ENCODE measurements around the gene UBALD2.
"Not testable (repeated sequence)": the region's sequence is repeated elsewhere in the genome, so short reads cannot be mapped to it uniquely, and the experiment has no call there.

Gene UBALD2

GRCh38 chr17:76278268-76278908 is 13.2 kb downstream of the UBALD2 start:
- no peak for ATAC-seq

DNA sequence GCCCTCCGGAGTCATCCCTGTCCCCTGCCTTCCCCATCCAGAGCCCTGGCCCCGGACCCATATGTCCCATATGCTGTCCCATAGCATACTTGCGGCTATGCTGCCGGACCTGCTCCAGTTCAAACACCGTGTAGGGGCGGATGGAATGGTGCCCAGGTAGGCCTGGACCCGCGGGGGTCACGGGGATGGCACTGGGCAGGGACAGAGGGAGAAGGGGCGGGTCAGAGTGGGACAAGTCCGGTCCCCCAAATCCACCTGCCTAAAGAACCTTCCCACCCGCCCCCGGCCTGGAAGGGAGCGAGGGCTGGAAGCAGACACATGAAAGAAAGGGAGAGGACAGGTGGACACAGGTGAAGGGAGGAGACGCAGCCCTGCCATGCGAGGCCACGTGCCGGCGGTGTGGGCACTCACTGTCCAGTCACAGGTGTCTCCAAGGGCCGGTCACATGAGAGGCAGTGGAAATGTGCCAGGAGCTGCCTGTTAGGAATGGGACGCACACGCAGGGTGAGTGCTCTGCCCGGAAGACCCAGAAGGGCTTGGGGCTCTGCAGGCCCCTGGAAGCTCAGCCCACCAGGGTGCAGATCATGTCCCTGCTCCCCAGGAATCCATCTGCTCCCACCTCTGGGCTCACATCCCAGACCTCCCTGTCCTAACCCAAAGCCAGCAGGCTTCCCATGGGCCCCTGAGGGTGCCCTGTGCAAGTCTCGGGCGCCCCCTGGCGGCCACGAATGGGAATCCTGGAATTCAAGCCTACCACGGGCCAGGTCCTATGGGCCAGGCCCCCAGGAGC is 14.0 kb downstream of the UBALD2 start:
- ATAC-seq: peak; percentile 87 to 92

DNA sequence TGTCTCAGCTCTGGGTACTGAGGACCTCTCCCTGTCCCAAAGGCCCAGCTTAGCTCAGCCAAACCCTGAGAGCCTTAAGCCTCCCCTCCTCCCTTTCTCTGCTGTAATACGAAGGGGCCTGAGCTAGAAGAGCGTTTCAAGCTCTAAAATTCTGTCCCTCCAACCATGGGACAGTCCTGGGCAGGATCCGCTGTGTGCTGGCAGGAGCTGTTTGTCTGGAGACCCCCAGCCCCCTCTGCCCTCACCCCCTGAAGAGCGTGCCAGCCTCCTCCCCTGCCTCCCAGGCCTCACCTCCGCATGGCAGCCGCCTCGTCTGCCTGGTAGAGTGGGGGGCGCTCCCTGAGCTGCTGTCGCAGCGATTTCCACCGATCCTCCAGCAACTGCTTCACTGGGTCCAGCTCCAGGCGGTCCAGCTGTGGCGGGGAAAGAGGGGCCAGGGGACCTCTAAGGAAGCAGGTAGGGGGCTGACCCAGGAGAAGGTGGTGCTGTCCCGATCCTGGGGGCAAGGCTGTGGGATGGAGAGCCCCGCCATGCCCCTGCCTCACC is 14.7 kb downstream of the UBALD2 start:
- ATAC-seq: no peak

- ATAC-seq: no peak
Measured at GRCh38 chr17:76280650-76281049, 15.5 kb downstream of the UBALD2 start.

DNA sequence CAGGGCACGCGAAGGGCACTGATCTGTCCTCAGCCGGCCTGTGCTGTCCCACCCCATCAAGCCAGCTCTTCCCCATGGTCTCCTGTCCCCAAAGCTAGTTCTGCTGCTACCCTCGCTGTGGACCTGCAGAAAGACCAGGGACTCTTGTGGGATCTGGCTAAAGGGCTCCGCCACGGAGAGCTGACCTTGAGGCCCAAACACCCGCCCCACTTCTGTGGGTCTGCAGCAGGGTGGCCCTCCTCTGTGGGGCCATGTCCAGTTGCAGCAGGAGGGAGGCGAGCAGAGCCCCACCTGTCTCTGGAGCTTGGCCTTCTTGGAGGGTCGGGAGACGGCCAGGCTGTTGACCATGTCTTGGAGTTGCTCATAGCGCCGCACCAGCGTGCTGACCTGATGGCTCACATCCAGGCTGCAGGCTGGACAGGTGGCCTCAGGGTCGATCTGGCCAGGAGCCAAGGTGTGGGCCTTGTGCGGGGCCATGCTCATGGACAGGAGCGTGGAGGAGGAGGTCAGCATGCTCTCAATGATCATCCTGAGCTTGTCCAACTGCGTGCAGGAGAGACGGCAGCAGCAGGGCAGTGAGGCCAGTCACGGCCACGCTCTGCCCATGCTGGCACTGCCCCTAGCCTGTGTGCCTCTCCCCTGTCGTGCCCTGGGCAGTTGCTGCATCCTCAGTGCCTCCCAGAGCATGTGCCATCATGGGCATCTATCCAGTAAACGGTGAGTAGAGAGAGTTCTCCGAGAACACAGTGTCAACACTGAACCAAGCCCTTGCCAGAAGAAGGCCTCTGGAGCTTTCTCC is 16.6 kb downstream of the UBALD2 start:
- no peak for ATAC-seq

- ATAC-seq: no peak
Measured at GRCh38 chr17:76292567-76292966, 27.4 kb downstream of the UBALD2 start.

DNA sequence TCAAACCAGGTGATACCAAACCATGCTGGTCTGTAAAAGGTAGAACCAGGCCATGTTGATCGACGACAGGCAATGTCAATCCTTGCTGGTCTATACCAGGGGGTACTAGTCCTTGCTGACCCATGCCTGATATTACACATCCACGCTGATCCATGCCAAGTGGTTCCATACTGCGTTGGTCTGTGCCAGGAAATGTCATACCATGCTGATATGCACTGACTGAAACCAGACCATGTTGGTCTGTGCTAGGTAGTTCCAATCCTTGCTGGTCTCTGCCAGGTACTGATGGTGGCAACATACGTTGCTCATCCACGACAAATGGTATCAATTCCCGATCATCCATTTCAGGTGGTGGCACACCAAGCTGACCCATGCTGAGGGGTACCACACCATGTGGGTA is 28.0 kb downstream of the UBALD2 start:
- no peak for ATAC-seq

GRCh38 chr17:76296186-76296585 is 31.0 kb downstream of the UBALD2 start:
- ATAC-seq: no peak

DNA sequence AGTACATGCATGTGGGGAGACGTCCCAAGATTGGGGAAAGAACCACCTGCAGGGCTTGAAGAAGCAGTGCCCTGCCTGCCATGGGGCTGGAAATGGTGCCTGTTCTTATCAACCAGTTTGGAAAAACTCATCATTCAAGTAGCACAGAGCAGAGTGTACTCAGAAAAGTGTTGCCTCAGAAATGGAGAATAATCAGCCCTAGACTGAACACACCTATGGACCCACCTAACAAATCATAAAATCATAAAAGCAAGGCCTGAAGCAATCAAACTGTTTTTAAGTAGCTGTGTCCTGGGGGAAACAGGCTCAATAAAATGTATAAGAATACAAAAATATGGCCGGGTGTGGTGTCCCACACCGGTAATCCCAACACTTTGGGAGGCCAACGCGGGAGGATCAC is 31.7 kb downstream of the UBALD2 start:
- ATAC-seq: no peak

- no peak for ATAC-seq
Measured at GRCh38 chr17:76297436-76297835, 32.3 kb downstream of the UBALD2 start.

GRCh38 chr17:76304226-76305134 is 39.3 kb downstream of the UBALD2 start:
- no peak for ATAC-seq

- not testable (repeated sequence) for ATAC-seq
Measured at GRCh38 chr17:76305135-76305454, 39.9 kb downstream of the UBALD2 start.

GRCh38 chr17:76307299-76307965 is 42.3 kb downstream of the UBALD2 start:
- ATAC-seq: no peak

- ATAC-seq: no peak
Measured at GRCh38 chr17:76307966-76308338, 42.8 kb downstream of the UBALD2 start, which contains the start of gene QRICH2. QRICH2 (minus strand) TSS chr17:76308276; CDS start chr17:76307998, 278 bp downstream.

DNA sequence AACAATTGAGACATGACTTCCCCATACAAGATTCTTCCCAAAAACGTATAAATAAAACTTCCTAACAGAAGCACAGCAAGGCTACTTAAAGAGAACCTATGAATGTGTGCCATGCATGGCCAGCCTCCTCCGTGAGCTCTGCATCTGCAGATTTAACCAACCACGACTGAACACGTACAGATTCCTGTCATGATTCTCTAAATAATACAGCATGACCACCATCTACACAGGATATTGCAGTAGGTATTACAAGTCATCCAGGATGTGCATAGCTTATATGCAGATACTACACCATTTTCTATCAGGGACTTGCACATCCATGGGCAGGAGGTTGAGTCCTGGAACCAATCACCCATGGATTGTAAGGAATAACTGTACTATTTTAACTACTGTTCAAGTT is 44.3 kb downstream of the UBALD2 start:
- no peak for ATAC-seq

DNA sequence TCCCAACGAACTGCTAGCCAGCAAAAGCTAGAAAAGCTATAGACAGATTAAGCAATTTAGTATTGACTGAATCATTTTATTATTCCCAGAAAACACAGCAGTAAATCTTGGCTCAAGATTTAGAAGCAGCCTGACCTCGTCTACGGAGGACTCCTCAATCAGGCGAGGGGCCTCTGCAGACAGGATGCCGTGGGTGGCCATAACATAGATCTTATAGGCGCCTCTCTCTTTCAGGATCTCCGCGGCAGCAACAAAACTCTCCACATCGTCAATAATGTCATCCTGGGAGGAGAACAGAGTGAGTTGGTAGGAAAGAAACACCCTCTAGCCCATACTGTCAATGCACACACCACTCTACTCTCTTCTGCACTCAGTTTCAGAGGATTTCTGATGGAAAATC is 47.6 kb downstream of the UBALD2 start:
- ATAC-seq: no peak

DNA sequence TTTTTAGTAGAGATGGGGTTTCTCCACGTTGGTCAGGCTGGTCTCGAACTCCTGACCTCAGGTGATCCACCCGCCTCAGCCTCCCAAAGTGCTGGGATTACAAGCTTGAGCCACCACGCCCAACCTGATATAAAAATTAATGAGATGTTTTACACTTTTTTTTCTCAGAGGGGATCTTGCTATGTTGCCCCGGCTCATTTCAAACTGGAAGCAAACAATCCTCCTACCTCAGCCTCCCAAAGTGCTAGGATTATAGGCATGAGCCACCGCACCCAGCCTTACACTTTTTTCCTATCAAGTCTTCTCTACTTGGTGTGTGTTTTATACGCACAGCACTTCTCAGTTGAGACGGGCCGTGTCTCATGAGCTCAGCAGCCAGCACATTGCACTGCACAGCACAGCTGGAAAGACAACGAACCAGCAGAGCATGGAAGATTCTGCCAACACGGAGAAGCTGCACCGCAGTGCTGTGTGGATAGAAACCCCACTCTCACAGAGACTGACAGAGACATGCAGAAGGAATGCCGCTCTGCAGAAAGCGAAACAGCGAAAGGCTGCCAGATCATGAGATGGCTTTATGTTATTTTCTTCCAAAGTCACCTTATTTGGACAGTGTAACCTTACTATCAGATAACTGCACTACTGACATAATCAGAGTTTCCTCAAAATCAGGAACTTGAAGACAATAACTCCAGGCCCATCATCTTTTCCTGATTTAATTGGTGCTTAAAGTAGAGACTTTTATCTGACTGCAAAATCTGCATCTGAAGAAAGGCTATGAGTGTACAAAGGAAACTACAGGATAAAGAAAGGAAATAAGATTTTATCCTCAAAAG is 49.5 kb downstream of the UBALD2 start:
- ATAC-seq: no peak

- no peak for ATAC-seq
Measured at GRCh38 chr17:76317535-76317934, 52.4 kb downstream of the UBALD2 start.

DNA sequence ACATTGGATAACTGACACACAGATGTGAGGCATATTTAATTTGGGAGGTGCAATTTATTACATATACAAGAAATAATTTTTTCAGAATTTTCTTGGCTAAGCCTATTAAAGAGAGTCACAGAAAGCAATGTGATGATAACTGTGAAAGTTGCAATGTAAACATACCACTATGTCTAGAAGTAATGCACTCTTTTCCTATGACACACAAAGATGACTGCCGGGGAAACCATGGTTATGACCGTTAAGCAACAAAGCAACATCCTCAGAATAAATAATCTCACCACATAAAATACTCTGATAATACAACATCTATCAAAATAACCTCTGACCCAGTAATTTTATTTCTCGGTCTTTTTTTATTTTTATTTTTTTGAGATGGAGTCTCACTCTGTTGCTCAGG is 53.4 kb downstream of the UBALD2 start:
- ATAC-seq: no peak
